GM21367 (cell line): Measurements from ENCODE around the gene PODNL1.

ENCODE experiments used
- ATAC-seq: cut with Tn5 transposase; IDR thresholded peaks from one replicate; pipeline ENCODE4 v1.9.1; 2021; ENCODE audit not compliant: unreplicated experiment

Gene PODNL1

GRCh38 chr19:13896227-13896626, 42.0 kb downstream of the PODNL1 start:
- ATAC-seq = no peak

- no peak for ATAC-seq
These were observed 43.7 kb downstream of the PODNL1 start for GRCh38 chr19:13894552-13894951.

GRCh38 chr19:13892870-13893269, 45.3 kb downstream of the PODNL1 start:
- ATAC-seq = no peak

- no peak for ATAC-seq
These were observed 48.1 kb downstream of the PODNL1 start for GRCh38 chr19:13890136-13890535.

- ATAC-seq = no peak
These were observed 49.9 kb downstream of the PODNL1 start for GRCh38 chr19:13888281-13888680.

GRCh38 chr19:13887517-13887916, 50.7 kb downstream of the PODNL1 start:
- no peak for ATAC-seq

GRCh38 chr19:13887018-13887436, 51.2 kb downstream of the PODNL1 start:
- no peak for ATAC-seq

GRCh38 chr19:13885826-13886365, 52.3 kb downstream of the PODNL1 start:
- ATAC-seq = no peak

- no peak for ATAC-seq
These were observed 53.3 kb downstream of the PODNL1 start for GRCh38 chr19:13884726-13885591.

- no peak for ATAC-seq
These were observed 54.6 kb downstream of the PODNL1 start for GRCh38 chr19:13883516-13884064.

GRCh38 chr19:13882836-13883235, 55.4 kb downstream of the PODNL1 start:
- ATAC-seq = no peak

GRCh38 chr19:13882419-13882795, 55.8 kb downstream of the PODNL1 start:
- ATAC-seq = no peak

GRCh38 chr19:13881692-13882418, 56.4 kb downstream of the PODNL1 start:
- ATAC-seq = no peak

GRCh38 chr19:13881251-13881691, 56.9 kb downstream of the PODNL1 start:
- no peak for ATAC-seq
